HG02885 (cell line): Measurements from ENCODE around the gene ADGRG2.

Experiments
- ATAC-seq: cut with Tn5 transposase; IDR thresholded peaks from one replicate; pipeline ENCODE4 v1.9.1; 2021; ENCODE audit warnings: mild to moderate bottlenecking; ENCODE audit not compliant: unreplicated experiment, poor library complexity

The ADGRG2 gene

GRCh38 chrX:18964026-18964425 lies 158.2 kb downstream of the ADGRG2 start:
- ATAC-seq = no peak

GRCh38 chrX:18962329-18962728 lies 159.9 kb downstream of the ADGRG2 start:
- ATAC-seq = no peak

- no peak for ATAC-seq
Measured at GRCh38 chrX:18961686-18962085, 160.6 kb downstream of the ADGRG2 start.

- no peak for ATAC-seq
Measured at GRCh38 chrX:18956303-18957032, 165.8 kb downstream of the ADGRG2 start.

- ATAC-seq = no peak
Measured at GRCh38 chrX:18955676-18956075, 166.6 kb downstream of the ADGRG2 start.

GRCh38 chrX:18951032-18951431 lies 171.2 kb downstream of the ADGRG2 start:
- ATAC-seq = no peak

GRCh38 chrX:18949944-18950301 lies 172.3 kb downstream of the ADGRG2 start:
- ATAC-seq = no peak

- no peak for ATAC-seq
Measured at GRCh38 chrX:18949291-18949943, 172.9 kb downstream of the ADGRG2 start.

- ATAC-seq = no peak
Measured at GRCh38 chrX:18946611-18947010, 175.7 kb downstream of the ADGRG2 start.

- ATAC-seq = no peak
Measured at GRCh38 chrX:18946157-18946556, 176.1 kb downstream of the ADGRG2 start.

- ATAC-seq = no peak
Measured at GRCh38 chrX:18945483-18945882, 176.8 kb downstream of the ADGRG2 start.

GRCh38 chrX:18944482-18944881 lies 177.8 kb downstream of the ADGRG2 start:
- ATAC-seq = no peak

GRCh38 chrX:18941896-18942295 lies 180.4 kb downstream of the ADGRG2 start:
- ATAC-seq = no peak
